GM23248 (cell line): ENCODE data around the gene ACER3.
"Not testable (repeated sequence)": the region's sequence is repeated elsewhere in the genome, so short reads cannot be mapped to it uniquely, and the experiment has no call there.

Experiments used
- EZH2 ChIP-seq: fragments of 200-600 bp; sonication (generic); IDR thresholded peaks from 2 replicates; pipeline ENCODE4 v1.6.1; 2018; ENCODE audit warnings: antibody characterized with exemption, mild to moderate bottlenecking; ENCODE audit not compliant: insufficient read depth, poor library complexity, severe bottlenecking
- EZH2phosphoT487 ChIP-seq: fragments of 200-600 bp; sonication (generic); IDR thresholded peaks from 2 replicates; pipeline ENCODE4 v1.6.1; 2018; ENCODE audit warnings: antibody characterized with exemption, moderate library complexity, mild to moderate bottlenecking, low read depth; ENCODE audit not compliant: insufficient read depth

GRCh38 chr11:77061258-77061657 is 200.5 kb downstream of the ACER3 start:
- TF ChIP-seq EZH2phosphoT487, EZH2: not testable (repeated sequence)
